HG02885 (cell line): ENCODE measurements around the gene SNORC.
"Not testable (repeated sequence)": the region's sequence is repeated elsewhere in the genome, so short reads cannot be mapped to it uniquely, and the experiment has no call there.

Experiments
- ATAC-seq: cut with Tn5 transposase; IDR thresholded peaks from one replicate; pipeline ENCODE4 v1.9.1; 2021; ENCODE audit warnings: mild to moderate bottlenecking; ENCODE audit not compliant: unreplicated experiment, poor library complexity

SNORC gene

DNA sequence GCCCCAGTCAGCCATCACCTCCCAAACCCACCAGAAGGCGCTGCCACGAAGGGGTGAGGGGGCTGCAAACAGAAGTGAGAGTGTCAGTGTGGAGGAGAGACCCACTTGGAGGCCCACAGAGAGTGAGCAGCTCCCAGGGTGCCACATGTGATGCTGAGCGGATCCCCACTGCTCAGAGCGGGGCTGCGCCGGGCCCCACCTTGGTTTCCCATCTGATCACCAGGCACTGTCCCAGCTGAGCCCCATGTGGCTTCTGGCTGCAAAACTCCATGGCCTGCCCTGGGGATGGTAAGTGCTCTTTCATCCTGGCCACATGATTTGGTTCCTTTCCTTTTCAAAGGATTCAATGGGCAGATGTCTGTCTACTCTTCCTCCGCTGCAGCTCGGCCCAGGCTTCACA, 23.8 kb downstream of the SNORC start:
- ATAC-seq = no peak

DNA sequence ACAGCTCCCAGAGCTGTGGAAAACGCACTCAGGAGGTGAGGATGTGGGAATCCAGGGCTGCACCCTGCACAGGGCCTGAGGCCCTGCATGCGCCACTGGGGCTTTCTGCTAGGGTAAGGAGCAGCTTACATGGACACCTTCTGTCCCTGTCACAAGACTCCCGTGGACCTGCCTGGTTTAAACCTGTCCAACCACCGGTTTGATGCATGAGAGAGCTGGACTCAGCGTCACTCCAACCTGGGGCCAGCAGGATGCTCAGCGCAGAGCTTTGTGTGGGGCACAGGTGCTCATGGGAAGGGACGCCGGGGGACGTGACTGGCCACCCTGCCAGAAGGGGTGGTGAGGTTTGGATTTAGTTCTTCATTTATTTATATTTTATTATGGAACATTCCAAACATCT, 24.2 kb downstream of the SNORC start:
- ATAC-seq = no peak

DNA sequence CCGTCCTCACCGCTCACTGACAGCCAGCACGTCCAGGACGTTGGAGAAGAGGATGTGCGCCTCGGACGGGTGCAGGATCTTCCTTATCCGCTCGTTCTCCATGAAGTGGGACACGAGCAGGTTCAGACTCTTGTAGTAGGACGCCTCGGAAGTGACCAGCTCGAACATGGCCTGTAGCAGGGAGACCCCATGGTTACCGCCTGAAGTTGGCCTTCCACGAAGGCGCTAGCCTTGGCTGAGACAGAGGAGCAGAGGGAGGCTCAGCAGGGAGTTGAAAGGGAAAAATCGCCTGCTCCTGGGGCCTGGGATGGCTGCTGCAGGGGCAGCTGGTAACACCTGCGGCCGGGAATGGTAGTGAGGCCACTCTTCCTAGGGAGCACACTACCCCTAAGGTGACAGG, 24.7 kb downstream of the SNORC start:
- ATAC-seq = no peak

DNA sequence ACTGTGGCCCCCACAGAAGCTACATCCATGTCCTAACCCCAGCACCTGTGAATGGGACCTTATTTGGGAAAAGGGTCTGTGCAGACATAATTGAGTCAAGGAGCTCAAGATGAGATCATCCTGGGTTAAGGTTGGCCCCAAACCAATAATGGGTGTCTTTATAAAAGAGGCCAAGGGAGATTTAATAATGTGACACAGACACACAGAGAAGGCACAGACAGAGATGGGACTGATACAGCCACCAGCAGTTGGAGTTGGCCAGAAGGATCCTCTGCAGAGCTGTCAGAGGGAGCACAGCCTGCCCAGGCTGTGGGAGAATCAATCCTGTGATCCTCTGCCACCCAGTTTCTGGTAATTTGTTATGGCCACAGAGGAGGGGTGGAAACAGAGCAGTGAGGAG, 26.0 kb downstream of the SNORC start:
- ATAC-seq = no peak

DNA sequence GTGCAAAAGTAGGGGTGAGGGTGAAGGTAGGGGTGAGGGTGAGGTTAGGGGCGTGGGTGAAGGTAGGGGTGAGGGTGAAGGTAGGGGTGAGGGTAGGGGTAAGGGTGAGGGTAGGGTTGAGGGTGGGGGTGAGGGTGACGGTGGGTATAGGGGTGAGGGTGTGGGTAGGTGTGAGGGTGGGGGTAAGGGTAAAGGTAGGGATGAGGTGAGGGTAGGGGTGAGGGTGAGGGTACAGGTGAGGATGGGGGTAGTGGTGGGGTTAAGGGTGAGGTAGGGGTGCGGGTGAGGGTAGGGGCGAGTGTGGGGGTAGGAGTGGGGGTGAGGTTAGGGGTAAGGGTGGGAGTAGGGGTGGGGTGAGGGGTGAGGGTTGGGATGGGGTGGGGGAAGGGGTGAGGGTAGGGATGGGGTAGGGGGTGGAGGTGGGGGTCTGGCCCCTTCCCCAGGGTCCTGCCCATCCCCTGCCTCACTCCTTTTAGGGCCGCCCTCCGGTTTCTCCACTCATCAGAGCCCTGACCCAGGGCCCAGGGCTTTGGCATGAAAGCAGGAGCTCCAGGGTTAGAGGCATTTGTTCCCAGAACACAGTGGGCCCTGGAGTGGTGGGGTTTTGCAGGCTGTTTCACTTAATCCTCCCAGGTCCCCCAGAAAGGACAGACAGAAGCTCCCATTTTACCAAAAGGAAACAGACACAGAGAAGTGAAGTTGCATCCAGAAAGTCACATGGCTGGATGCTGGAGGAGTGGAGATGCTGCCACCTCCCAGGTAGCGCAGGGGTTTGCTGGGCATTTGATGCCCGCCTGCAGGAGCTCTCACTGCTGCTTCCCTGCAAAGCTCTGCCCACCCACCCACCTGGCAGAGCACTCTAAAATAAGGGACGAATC, 26.9 kb downstream of the SNORC start:
- no peak for ATAC-seq

DNA sequence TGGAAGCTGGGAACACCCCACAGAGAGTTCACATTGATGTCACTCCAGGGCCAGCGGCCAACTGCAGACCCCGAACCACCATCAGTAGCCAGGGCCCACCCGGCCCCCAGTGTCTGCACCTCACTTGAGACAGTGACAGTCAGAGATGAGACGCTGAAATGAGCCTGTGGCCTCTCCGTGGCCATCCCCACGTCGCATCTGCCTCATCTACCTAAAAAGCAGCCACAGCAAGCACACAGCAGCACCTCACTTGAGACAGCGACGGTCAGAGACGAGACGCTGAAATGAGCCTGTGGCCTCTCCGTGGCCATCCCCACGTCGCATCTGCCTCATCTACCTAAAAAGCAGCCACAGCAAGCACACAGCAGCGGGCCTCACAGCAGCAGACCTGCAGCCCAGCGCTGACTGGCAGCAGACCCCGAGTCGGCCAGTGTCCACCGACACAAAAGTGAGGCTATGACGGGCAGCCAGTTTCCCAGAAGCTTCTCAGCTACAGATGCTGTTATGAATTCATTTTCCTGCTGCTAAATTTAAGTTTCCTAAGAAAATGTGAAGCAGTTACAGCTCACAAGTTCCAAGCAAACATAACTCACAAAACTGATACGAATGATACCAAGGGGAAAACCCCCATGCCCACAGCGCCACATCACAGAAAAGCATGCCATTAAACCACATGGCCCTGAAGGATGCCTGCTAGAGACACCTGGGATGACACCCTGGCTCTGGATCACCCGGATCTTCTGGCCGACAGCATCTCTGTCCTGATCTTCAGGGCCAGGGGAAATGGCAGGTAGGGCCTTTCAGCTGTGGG, 27.7 kb downstream of the SNORC start:
- no peak for ATAC-seq

DNA sequence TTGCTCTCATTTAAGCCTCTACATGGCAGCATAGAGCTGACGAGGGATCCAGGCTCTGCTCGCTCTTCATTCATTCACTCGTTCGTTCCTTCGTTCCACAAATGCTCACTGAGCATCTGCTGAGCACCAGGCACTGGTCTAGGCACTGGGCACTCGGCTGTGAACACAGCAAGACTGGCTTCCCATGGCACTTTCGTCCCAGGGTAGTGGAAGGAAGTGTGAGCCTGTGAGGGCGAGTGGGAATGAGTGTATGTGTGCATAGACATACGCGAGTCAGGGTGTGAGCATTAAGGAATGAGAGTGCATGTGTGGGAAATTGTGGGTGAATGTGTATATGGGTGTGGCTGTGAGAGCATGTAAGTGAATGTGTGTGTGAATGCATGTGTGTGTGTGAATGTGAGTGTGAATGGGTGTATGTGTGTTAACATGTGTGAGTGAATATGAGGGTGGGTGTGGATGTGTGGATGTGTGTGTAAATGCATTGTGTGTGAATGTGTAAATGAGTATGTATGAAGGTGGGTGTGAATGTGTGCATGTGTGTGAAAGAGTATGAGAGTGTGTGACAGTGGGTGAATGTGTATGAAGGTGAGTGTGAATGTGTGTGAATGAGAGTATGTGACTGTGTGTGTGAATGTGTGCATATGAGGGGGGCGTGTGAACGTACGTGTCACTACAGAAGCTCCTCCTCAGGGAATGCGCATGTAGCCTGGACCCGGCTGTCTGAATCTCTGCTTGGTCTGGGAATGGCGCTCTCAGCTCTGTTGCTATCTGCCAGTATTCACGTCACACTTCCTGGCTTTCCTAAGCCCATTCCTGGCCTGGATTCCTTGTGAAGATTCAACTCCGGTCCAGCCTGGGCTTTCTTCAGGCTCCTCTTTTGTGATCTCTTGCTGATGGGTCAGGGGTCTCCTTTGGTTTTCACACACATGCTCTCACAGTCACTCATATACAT, 28.8 kb downstream of the SNORC start:
- no peak for ATAC-seq

DNA sequence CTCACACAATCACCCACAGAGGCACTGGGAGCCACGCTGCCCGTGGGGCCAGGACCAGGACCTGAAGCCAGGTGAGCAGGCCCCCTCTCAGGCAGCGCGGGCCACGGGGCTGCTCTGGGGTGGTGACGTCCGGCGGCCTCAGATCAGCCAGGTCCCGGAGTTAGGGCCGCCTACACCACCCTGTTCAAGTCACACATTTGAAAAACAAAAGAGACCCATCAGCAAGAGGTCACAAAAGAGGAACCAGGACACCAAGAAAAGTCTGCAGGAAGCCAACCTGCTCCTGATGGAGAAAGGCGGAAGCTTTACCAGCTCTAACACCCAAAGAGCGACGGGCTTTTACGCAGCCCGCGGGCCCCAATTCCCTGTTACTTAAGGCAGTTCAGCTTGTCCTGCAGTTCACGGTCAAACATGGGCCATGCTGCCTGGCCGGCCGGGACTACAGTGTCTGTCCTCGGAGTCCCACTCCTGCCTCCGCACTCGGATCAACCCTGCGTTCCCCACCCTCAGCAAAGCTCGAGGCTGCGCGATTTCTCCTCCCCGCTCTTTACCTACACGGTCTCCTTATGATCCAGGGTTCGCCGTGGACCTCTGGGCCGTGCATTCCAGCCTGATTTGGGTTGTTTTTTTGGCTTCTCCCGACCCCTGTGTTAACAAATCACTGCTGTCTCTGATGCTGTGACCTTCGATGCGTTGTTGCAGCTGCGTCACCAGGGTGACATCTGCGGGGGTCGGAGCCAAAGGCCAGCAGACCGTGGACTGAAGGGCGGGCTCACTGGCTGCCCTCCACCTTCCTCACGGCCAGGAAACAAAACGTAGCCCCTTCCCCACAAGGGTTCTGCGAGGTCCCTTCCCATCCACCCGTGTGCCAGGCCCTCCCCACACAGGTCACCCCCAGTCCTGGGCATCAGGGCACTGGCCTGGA, 31.0 kb downstream of the SNORC start:
- no peak for ATAC-seq

DNA sequence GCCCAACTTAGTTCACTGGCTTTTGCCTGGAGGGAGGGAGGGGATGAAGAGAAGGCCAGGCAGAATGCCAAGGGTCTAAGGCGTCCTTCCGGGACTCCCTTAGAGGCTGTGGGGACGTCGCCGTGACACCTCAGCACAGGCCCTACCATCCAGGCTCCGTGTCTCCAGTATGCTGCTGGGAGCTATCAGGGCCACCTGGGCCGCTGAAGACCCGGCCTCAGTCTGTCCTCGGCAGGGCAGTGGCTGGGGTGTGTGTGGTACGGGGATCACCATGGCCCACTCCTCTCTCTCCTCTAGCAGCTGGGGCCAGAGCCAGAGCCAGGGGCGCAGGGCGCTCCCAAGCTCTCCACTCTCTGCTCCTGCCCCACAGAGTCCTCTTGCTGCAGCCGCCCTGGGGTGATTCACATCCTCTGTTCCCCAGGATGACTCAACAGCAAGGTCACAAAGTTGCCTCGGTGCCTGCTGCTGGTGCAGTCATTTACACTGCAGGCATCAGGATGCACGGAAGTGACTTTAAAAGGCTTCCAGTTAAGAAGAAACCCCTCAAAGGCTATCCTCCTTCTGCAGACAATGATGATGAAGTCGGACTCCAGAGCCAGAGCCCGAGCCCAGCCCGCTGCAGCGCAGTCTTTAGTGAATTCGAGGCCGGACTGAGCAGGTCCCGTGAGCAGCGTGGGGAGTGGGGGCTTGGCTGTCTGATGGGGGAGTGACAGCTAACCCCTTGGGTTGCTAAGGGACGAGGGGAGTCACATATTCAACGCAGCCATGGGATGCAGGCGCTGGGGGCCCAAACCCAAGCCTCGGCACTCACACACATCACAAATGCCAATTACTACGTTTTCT, 31.9 kb downstream of the SNORC start:
- ATAC-seq = no peak

DNA sequence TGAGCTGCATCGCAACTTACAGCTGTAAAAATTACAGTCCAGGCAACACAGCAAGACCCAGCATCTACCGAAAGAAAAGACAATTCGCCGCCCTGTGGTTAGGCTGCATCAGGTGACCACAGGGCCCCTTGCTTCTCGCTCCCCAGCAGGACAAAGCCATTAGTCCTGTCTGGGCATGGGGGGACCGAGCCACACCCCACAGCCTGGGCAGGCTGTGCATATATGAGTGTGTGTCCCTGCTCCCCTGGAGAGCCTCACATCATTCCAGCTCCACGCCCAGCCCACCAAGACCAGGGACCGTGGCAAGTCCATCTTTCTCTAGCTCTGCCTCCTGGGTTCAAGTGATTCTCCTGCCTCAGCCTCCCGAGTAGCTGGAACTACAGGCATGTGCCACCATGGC, 33.9 kb downstream of the SNORC start:
- ATAC-seq = no peak

DNA sequence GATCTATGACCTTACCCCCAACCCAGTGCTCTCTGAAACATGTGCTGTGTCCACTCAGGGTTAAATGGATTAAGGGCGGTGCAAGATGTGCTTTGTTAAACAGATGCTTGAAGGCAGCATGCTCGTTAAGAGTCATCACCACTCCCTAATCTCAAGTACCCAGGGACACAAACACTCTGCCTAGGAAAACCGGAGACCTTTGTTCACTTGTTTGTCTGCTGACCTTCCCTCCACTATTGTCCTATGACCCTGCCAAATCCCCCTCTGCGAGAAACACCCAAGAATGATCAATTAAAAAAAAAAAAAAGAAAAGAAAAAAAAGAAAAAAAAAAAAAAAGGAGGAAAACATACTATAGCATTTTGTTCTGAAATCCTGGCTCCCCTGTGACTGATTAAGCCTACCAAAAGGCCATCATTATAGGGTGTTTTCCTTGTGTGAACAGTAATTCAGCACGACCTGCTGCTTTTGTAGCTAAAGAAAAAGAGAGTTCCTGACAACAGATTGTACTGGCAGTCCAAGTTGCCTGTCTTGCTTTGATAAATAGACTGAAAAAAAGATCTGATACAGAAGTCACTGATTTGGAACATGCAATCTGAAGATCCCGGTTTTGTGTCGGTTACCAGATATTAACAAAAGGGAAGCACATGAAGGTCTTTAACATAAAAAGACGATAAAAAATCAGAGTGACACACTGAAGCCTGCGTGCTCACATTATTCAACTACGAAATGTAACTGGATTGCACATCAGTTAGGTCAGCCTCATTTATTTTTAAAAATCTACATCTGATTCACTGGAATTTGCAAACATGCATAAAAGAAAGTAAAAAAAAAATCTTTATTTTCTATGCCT, 37.0 kb downstream of the SNORC start:
- not testable (repeated sequence) for ATAC-seq

DNA sequence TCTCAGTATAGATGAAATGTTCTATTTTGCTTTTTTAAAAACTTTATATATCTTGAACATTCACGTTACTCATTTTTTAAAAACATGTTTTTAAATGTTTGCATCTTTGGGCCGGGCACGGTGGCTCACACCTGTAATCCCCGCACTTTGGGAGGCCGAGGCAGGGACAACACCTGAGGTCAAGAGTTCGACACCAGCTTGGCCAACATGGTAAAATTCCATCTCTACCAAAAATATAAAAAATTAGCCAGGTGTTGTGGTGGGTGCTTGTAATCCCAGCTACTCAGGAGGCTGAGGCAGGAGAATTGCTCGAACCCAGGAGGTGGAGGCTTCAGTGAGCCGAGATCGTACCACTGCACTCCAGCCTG, 37.6 kb downstream of the SNORC start:
- not testable (repeated sequence) for ATAC-seq

DNA sequence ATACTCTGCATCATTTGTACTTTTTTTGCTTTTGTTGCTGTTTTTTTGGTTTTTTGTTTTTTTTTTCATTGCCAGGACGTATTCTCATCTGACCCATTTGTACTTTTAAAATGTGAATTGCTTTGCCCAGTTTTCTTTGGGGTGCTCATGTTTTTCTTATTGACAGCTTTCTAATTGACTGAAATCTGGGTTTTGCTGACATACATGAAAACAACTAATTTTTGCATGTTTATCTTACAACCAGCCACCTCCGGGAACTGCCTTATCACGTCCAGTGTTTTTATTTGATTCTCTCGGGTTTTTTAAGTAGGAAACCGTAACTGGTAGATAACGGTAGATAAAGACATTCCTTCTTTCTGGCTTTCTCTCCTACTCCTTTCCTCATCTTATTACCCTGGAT, 38.6 kb downstream of the SNORC start:
- no peak for ATAC-seq

DNA sequence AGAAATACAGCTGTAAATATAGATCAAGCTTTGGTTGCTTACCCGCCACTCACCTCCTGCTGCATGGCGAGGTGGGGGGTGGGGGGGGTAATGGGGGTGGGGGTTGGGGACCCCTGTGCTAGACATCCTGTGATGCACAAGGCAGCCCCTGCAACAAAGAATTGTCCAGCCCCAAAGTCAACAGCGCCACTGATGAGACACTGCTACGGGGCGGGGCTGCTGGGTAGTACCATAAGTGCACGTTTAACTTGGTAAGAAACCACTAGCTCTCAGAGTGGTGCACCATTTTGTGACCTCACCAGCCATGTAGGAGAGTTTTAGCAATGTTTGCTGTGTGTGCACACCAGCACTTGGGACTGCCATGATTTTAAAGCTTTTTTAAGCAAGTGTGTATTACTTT, 40.3 kb downstream of the SNORC start:
- no peak for ATAC-seq

DNA sequence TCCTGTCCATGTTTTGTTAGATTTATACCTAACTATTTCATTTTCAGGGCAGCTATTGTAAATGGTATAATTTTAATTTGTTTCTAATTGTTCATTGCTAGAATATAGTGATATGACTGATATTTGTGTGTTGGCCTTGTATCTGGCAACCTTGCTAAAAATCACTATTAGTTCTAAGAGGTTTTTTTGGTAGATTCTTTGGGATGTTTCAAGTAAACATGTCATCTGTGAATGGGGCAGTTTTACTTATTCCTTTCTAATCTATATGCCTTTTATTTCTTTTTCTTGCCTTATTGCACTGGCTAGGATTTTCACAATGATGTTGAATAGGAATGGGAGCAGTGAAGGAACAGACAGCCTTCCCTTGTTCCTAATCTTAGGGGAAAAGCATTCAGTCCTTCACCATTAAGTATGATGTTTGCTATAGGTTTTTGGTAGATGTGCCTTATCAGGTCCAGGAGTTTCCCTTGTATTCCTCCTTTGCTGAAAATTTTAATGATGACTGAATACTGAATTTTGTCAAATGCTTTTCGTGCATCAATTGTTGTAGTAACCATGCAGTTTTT, 41.7 kb downstream of the SNORC start:
- no peak for ATAC-seq

DNA sequence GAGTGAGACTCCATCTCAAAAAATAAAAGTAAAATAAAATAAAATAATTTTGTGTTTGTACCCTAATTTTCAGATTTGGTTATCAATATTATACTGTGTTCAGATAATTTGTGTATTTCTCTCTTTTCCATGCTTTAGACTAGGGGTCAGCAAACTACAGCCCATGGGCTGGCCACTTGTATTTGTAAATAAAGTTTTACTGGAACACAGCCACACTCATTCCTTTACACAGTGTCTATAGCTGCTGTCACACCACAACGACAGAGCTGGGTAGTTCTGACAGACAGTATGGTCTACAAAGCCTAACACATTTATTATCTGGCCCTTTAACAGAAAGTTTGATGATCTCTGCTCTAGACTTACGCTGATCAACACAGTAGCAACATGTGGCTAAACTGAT, 43.8 kb downstream of the SNORC start:
- ATAC-seq = no peak

DNA sequence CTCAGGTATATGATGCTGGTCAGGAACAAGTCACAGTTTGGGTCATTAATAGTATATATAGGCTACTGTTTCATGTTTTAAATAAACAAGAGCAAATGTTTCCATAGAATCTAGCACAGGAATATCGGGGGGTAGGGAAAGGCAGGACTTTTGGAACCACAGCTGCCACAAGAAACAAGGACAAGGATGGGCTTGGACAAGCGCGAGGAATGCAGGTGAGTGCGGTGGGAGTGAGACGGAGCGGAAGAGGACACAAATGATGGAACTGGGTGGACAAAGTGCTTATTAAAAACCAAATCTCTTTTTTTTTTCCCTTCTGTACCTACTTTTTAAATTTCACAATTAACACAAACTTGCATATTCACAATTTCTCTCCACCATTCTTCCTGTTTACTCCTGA, 49.1 kb downstream of the SNORC start:
- ATAC-seq = no peak
